HCT116 (cell line): ENCODE measurements around the gene CLIP2. TPM values are rescaled to one million over a fixed set of nuclear protein-coding genes. Genes with fewer than 3 reads are reported as not detected.

ENCODE experiments used
- ATAC-seq: fragments of 200-7000 bp; cut with Tn5 transposase; 2 replicates; pipeline ENCODE4 v1.9.1; 2020; ENCODE audit warnings: mild to moderate bottlenecking, moderate library complexity
- BruUV-seq: library from RNA; stranded (reverse); fragments of 400-500 nt; replicated peaks from 2 replicates; lab custom pipeline; 2021; lab: Mats Ljungman, UMichigan
- CTCF ChIA-PET: fragments of 300-600 bp; sonication (Branson Sonifier 250); formaldehyde crosslinking; loops from one replicate; lab custom pipeline; 2021; ENCODE audit warnings: antibody characterized with exemption; lab: Charles Lee
- POLR2A ChIA-PET: fragments of 300-600, 350-600 bp; sonication (Branson Sonifier 250); formaldehyde crosslinking; loops from one replicate; lab custom pipeline; 2021; ENCODE audit warnings: antibody characterized with exemption; lab: Charles Lee
- RAD21 ChIA-PET, 2 experiments: fragments of 300-600 bp; sonication (Branson Sonifier 250); formaldehyde crosslinking; loops; one replicate each; lab custom pipeline; 2023; ENCODE audit warnings: low total read pairs in 2 of 2; ENCODE audit not compliant: uncharacterized antibody in 2 of 2, unreplicated experiment in 2 of 2, low non-redundant PET in 1 of 2; lab: Charles Lee
- DNase-seq: peaks from one replicate; pipeline ENCODE4 v3.0.0-alpha.2; 2010; ENCODE audit warnings: low read depth, low spot score
- H2AFZ ChIP-seq: fragments of 200-600 bp; shearing (Covaris generic), sonication (generic); 2 replicates; pipeline ENCODE4 v1.6.1; 2017; ENCODE audit warnings: low read depth, mixed run types, mixed read lengths, antibody characterized with exemption, low read length; ENCODE audit not compliant: poor library complexity, severe bottlenecking
- H3K27ac ChIP-seq: 2 replicates; pipeline ENCODE4 v1.5.1; 2012; ENCODE audit warnings: low read depth, low read length
- H3K27me3 ChIP-seq: fragments of 200-600 bp; sonication (generic); 2 replicates; pipeline ENCODE4 v1.6.1; 2016; ENCODE audit warnings: mixed run types, low read length, mixed read lengths; ENCODE audit not compliant: insufficient read depth
- H3K36me3 ChIP-seq, 2 experiments: fragments of 200-500 bp in 1 of 2; fragments of 200-600 bp in 1 of 2; sonication (Bioruptor generic) in 1 of 2; sonication (generic) in 1 of 2; 2 replicates each; pipeline versions ENCODE4 v1.5.1 to v1.6.1; 2014 to 2016; ENCODE audit warnings: low read length in 2 of 2, inconsistent platforms in 1 of 2, mixed read lengths in 1 of 2, mixed run types in 1 of 2; ENCODE audit not compliant: insufficient read depth in 2 of 2, control insufficient read depth in 1 of 2
- H3K4me1 ChIP-seq, 2 experiments: fragments of 200-600 bp in 1 of 2; sonication (generic) in 1 of 2; 2 replicates each; pipeline versions ENCODE4 v1.5.1 to v1.6.1; 2012 to 2017; ENCODE audit warnings: low read length in 2 of 2, inconsistent platforms in 1 of 2, mild to moderate bottlenecking in 1 of 2, mixed read lengths in 1 of 2, mixed run types in 1 of 2, moderate library complexity in 1 of 2; ENCODE audit not compliant: insufficient read depth in 2 of 2, control insufficient read depth in 1 of 2
- H3K4me2 ChIP-seq: fragments of 200-600 bp; sonication (generic); 2 replicates; pipeline ENCODE4 v1.6.1; 2017; ENCODE audit warnings: mixed run types, low read length, mixed read lengths
- H3K4me3 ChIP-seq, 2 experiments: fragments of 200-600 bp in 1 of 2; sonication (generic) in 1 of 2; replicated peaks in 1 of 2; 2 replicates each; pipeline ENCODE4 v1.5.1; 2011 to 2016; ENCODE audit warnings: low read length in 2 of 2, control low read depth in 1 of 2, low read depth in 1 of 2, mild to moderate bottlenecking in 1 of 2, mixed read lengths in 1 of 2, mixed run types in 1 of 2
- H3K79me2 ChIP-seq: fragments of 200-600 bp; sonication (generic); 2 replicates; pipeline ENCODE4 v1.6.1; 2017; ENCODE audit warnings: mild to moderate bottlenecking, mixed run types, low read length, moderate library complexity, mixed read lengths; ENCODE audit not compliant: insufficient read depth
- H3K9ac ChIP-seq: fragments of 200-600 bp; sonication (generic); 2 replicates; pipeline ENCODE4 v1.6.1; 2016; ENCODE audit warnings: low read length, mixed read lengths
- H3K9me2 ChIP-seq: fragments of 200-600 bp; sonication (generic), shearing (Covaris generic); 2 replicates; pipeline ENCODE4 v1.6.1; 2017; ENCODE audit warnings: mixed run types, mild to moderate bottlenecking, moderate library complexity; ENCODE audit not compliant: insufficient read depth
- H3K9me3 ChIP-seq, 2 experiments: fragments of 200-500 bp in 1 of 2; fragments of 200-600 bp in 1 of 2; sonication (Bioruptor generic) in 1 of 2; sonication (generic) in 1 of 2; 2 replicates each; pipeline ENCODE4 v1.6.1; 2014 to 2017; ENCODE audit warnings: low read length in 2 of 2, mixed read lengths in 2 of 2, inconsistent platforms in 1 of 2, low read depth in 1 of 2, mild to moderate bottlenecking in 1 of 2, mixed run types in 1 of 2, moderate library complexity in 1 of 2; ENCODE audit not compliant: control insufficient read depth in 1 of 2, insufficient read depth in 1 of 2
- H4K20me1 ChIP-seq: fragments of 200-600 bp; sonication (generic), shearing (Covaris generic); 2 replicates; pipeline ENCODE4 v1.6.1; 2017; ENCODE audit warnings: mixed run types, mild to moderate bottlenecking, moderate library complexity; ENCODE audit not compliant: insufficient read depth
- CBX3 ChIP-seq: IDR thresholded peaks from 2 replicates; pipeline ENCODE4 v1.6.1; 2012; ENCODE audit warnings: low read depth
- CEBPB ChIP-seq: IDR thresholded peaks from 2 replicates; pipeline ENCODE4 v1.6.1; 2012; ENCODE audit warnings: low read depth
- CTCF ChIP-seq, 3 experiments: fragments of 200-600 bp in 1 of 3; sonication (generic) in 1 of 3; IDR thresholded peaks in 2 of 3; conservative IDR thresholded peaks in 1 of 3; 2 replicates each; pipeline ENCODE4 v1.5.1; 2012 to 2017; ENCODE audit warnings: low read depth in 2 of 3, low read length in 2 of 3, antibody characterized with exemption in 1 of 3, borderline replicate concordance in 1 of 3, control low read depth in 1 of 3, mild to moderate bottlenecking in 1 of 3, mixed read lengths in 1 of 3, mixed run types in 1 of 3, moderate library complexity in 1 of 3; ENCODE audit not compliant: insufficient read depth in 1 of 3
- EGR1 ChIP-seq: IDR thresholded peaks from 2 replicates; pipeline ENCODE4 v1.6.1; 2012; ENCODE audit warnings: low read depth
- ELF1 ChIP-seq: IDR thresholded peaks from 2 replicates; pipeline ENCODE4 v1.6.1; 2012; ENCODE audit warnings: low read depth, borderline replicate concordance
- EZH2 ChIP-seq: fragments of 200-600 bp; sonication (generic); IDR thresholded peaks from 2 replicates; pipeline ENCODE4 v1.6.1; 2017; ENCODE audit warnings: antibody characterized with exemption, mixed run types
- EZH2phosphoT487 ChIP-seq: fragments of 200-600 bp; IDR thresholded peaks from 2 replicates; pipeline ENCODE4 v1.6.1; 2018; ENCODE audit warnings: antibody characterized with exemption, borderline replicate concordance
- FOSL1 ChIP-seq: IDR thresholded peaks from 2 replicates; pipeline ENCODE4 v1.6.1; 2012; ENCODE audit warnings: low read depth
- JUND ChIP-seq: IDR thresholded peaks from 2 replicates; pipeline ENCODE4 v1.6.1; 2012
- MAX ChIP-seq: IDR thresholded peaks from 2 replicates; pipeline ENCODE4 v1.6.1; 2012
- POLR2AphosphoS5 ChIP-seq: IDR thresholded peaks from 2 replicates; pipeline ENCODE4 v1.6.1; 2011; ENCODE audit warnings: mild to moderate bottlenecking, low read depth, low read length, moderate library complexity
- RAD21 ChIP-seq: IDR thresholded peaks from 2 replicates; pipeline ENCODE4 v1.6.1; 2012; ENCODE audit warnings: low read depth, mild to moderate bottlenecking
- SIN3A ChIP-seq: IDR thresholded peaks from 2 replicates; pipeline ENCODE4 v1.6.1; 2012; ENCODE audit warnings: low read depth
- SP1 ChIP-seq: IDR thresholded peaks from 2 replicates; pipeline ENCODE4 v1.6.1; 2012; ENCODE audit warnings: low read depth
- SRF ChIP-seq: IDR thresholded peaks from 2 replicates; pipeline ENCODE4 v1.6.1; 2012; ENCODE audit warnings: low read depth
- TCF7L2 ChIP-seq: IDR thresholded peaks from 2 replicates; pipeline ENCODE4 v1.7.0; 2011; ENCODE audit warnings: borderline replicate concordance, inconsistent platforms; ENCODE audit not compliant: insufficient read depth, insufficient read length; ENCODE audit errors: extremely low read depth
- YY1 ChIP-seq: IDR thresholded peaks from 2 replicates; pipeline ENCODE4 v1.6.1; 2011; ENCODE audit warnings: low read length, low read depth, moderate library complexity, mild to moderate bottlenecking; ENCODE audit not compliant: insufficient replicate concordance; ENCODE audit errors: extremely low read depth
- ZFX ChIP-seq: fragments of 450-650 bp; IDR thresholded peaks from 2 replicates; pipeline ENCODE4 v1.6.1; 2017
- ZNF274 ChIP-seq: fragments of 200-500 bp; sonication (Bioruptor generic); IDR thresholded peaks from 2 replicates; pipeline ENCODE4 v1.6.1; 2014; ENCODE audit warnings: mild to moderate bottlenecking, low read depth, low read length, inconsistent platforms
- intact Hi-C: fragments of 100-400 bp; cut with micrococcal nuclease; formaldehyde crosslinking; loops from 2 replicates; pipeline ENCODE4 v1.10.0; 2022
- total RNA-seq: library from RNA; stranded (reverse); gene quantifications from one replicate; pipeline ENCODE4 v1.2.1, GENCODE V29; 2021; ENCODE audit not compliant: unreplicated experiment
- TF ChIP-seq, protein P1 (sequence below): IDR thresholded peaks from 2 replicates; pipeline ENCODE4 v1.6.1; 2012

CLIP2 gene
- total RNA-seq, 1 experiment from 2014 or later = 40.1 TPM

- no peak overlapping the region for H3K27ac ChIP-seq
Measured at GRCh38 chr7:74300926-74301325, 11.7 kb downstream of the CLIP2 start.

More at GRCh38 chr7:74300926-74301325, 11.7 kb downstream of the CLIP2 start:
- no peaks in the 10 kb centered on the region for H3K36me3 ChIP-seq
- ChIA-PET CTCF (no interaction called here), RAD21 (no interaction called here), POLR2A (no interaction called here)
- peaks cover 49% of the 10 kb centered on the region for H3K79me2 ChIP-seq
- no peaks in the 10 kb centered on the region for H4K20me1 ChIP-seq
- ATAC-seq (no peak), DNase-seq (no peak)
- no peaks in the 10 kb centered on the region for H3K9me3 ChIP-seq
- H3K4me3 ChIP-seq = no peak overlapping the region
- H3K4me2 ChIP-seq = no peak overlapping the region
- intact Hi-C loops = no loop called here
- no peak overlapping the region for H2AFZ ChIP-seq
- no peak for TF ChIP-seq EGR1
- no peak for TF ChIP-seq EZH2
- TF ChIP-seq FOSL1 = no peak
- TF ChIP-seq YY1 = no peak
- TF ChIP-seq ELF1 = no peak
- TF ChIP-seq CBX3 = no peak
- TF ChIP-seq SRF = no peak
- TF ChIP-seq CTCF (IDR thresholded peaks at IDR 0.05 in 2 of 3, conservative IDR thresholded peaks at IDR 0.05 in 1 of 3; ENCODE audit: borderline replicate concordance in 1 of 3, insufficient read depth in 1 of 3, low read depth in 2 of 3, low read length in 2 of 3) = no peak
- TF ChIP-seq, protein P1, sequence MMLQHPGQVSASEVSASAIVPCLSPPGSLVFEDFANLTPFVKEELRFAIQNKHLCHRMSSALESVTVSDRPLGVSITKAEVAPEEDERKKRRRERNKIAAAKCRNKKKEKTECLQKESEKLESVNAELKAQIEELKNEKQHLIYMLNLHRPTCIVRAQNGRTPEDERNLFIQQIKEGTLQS = no peak
- no peak for TF ChIP-seq TCF7L2
- no peak for TF ChIP-seq MAX
- no peak for TF ChIP-seq EZH2phosphoT487
- no peak for TF ChIP-seq RAD21
- no peak for TF ChIP-seq ZFX
- TF ChIP-seq JUND = no peak
- TF ChIP-seq ZNF274 = no peak
- no peak for TF ChIP-seq SIN3A
- TF ChIP-seq SP1 = no peak
- TF ChIP-seq POLR2AphosphoS5 = no peak
- TF ChIP-seq CEBPB = no peak
- no peak overlapping the region for H3K9ac ChIP-seq
- H3K4me1 ChIP-seq = peaks cover 32 to 62% of the 10 kb centered on the region in 2 experiments
- H3K9me2 ChIP-seq = no peaks in the 10 kb centered on the region
- BruUV-seq = no TSS peak
- H3K27me3 ChIP-seq = no peaks in the 10 kb centered on the region
